Loucy (cell line): Measurements from ENCODE around the gene DOK1.

Experiments used
- EZH2phosphoT487 ChIP-seq: fragments of 200-600 bp; IDR thresholded peaks from 2 replicates; pipeline ENCODE4 v1.6.1; 2018; ENCODE audit warnings: antibody characterized with exemption, mild to moderate bottlenecking, moderate library complexity, borderline replicate concordance
- TF ChIP-seq, protein P1 (sequence below): fragments of 200-600 bp; sonication (generic); conservative IDR thresholded peaks from 2 replicates; pipeline ENCODE4 v1.5.1; 2014; ENCODE audit warnings: mild to moderate bottlenecking, antibody characterized with exemption, low read length

DNA sequence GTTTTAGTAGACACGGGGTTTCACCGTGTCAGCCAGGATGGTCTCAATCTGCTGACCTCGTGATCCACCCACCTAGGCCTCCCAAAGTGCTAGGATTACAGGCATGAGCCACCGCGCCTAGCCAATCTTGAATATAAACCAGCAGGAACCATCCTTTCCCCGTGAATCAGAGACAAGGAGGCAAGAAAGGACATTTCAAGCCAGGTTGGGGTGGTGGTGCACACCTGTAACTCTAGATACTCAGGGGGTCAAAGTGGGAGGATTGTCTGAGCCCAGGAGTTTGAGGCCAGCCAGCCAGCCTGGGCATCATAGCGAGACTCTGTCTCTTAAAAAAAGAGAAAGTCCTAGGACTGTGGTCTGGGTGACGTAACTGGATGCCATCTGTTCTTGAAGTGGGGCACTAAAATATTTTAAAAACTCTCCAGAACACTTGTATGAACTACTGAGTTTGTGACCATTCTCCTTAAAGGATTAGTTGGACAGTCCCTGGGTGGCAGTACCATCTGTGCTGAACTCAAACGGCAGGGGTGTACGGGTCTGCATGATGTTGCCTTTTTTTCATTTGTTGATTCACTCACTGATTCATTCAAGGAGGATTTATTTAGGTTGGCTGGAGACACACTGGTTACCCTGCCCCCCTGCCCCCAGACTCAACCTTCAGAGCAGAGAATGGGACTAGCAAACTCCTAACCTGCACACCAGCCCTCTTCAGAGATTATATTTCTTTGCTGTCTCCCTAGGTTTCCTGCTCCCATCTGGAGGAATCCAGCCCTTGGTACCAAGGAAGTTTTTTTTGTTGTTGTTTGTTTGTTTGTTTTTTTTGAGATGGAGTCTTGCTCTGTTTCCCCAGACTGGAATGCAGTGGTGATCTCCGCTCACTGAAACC, 43.2 kb upstream of the DOK1 start:
- TF ChIP-seq, protein P1, sequence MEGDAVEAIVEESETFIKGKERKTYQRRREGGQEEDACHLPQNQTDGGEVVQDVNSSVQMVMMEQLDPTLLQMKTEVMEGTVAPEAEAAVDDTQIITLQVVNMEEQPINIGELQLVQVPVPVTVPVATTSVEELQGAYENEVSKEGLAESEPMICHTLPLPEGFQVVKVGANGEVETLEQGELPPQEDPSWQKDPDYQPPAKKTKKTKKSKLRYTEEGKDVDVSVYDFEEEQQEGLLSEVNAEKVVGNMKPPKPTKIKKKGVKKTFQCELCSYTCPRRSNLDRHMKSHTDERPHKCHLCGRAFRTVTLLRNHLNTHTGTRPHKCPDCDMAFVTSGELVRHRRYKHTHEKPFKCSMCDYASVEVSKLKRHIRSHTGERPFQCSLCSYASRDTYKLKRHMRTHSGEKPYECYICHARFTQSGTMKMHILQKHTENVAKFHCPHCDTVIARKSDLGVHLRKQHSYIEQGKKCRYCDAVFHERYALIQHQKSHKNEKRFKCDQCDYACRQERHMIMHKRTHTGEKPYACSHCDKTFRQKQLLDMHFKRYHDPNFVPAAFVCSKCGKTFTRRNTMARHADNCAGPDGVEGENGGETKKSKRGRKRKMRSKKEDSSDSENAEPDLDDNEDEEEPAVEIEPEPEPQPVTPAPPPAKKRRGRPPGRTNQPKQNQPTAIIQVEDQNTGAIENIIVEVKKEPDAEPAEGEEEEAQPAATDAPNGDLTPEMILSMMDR: no peak
- TF ChIP-seq EZH2phosphoT487: no peak
